Mesothelial cell of epicardium (in vitro differentiated cells): ENCODE results near the gene GSDMA. TPM values are rescaled to one million over a fixed set of nuclear protein-coding genes. Genes with fewer than 3 reads are reported as not detected.

Experiments used
- DNase-seq, 2 experiments: peaks; one replicate each; pipeline ENCODE4 v3.0.0; 2021; ENCODE audit warnings: low spot score in 2 of 2; ENCODE audit not compliant: unreplicated experiment in 2 of 2
- H3K27ac Mint-ChIP-seq: 2 replicates; pipeline ENCODE4 v1.8.0; 2021; ENCODE audit warnings: mixed read lengths
- H3K27me3 Mint-ChIP-seq: 2 replicates; pipeline ENCODE4 v1.8.0; 2021; ENCODE audit warnings: low read depth, mixed read lengths
- H3K36me3 Mint-ChIP-seq: 2 replicates; pipeline ENCODE4 v1.8.0; 2021; ENCODE audit warnings: mixed read lengths
- H3K4me1 Mint-ChIP-seq: 2 replicates; pipeline ENCODE4 v1.8.0; 2021; ENCODE audit warnings: mixed read lengths
- H3K4me3 Mint-ChIP-seq: 2 replicates; pipeline ENCODE4 v1.8.0; 2021; ENCODE audit warnings: mild to moderate bottlenecking, moderate library complexity, mixed read lengths
- H3K9me3 Mint-ChIP-seq: 2 replicates; pipeline ENCODE4 v1.8.0; 2021; ENCODE audit warnings: mixed read lengths
- CTCF ChIP-seq: fragments of 200-600 bp; sonication (generic); IDR thresholded peaks from one replicate; pipeline ENCODE4 v1.5.0; 2021; ENCODE audit warnings: antibody characterized with exemption; ENCODE audit not compliant: unreplicated experiment
- total RNA-seq: library from RNA; stranded (reverse); gene quantifications from 3 replicates; pipeline ENCODE4 v1.2.1, GENCODE V29; 2021

The GSDMA gene
- total RNA-seq, 1 donor from 2014 or later = not detected

GRCh38 chr17:40019140-40019991 lies 56.6 kb downstream of the GSDMA start:
- peaks cover 14% of the 10 kb centered on the region for H3K36me3 Mint-ChIP-seq
- no peaks in the 10 kb centered on the region for H3K27me3 Mint-ChIP-seq
- H3K9me3 Mint-ChIP-seq = no peaks in the 10 kb centered on the region
- peaks cover 8% of the 10 kb centered on the region for H3K4me1 Mint-ChIP-seq
- no peak for DNase-seq
- peak overlapping the region; percentile 64 for H3K27ac Mint-ChIP-seq
- H3K4me3 Mint-ChIP-seq = no peak overlapping the region
- TF ChIP-seq CTCF = no peak

- Mint-ChIP-seq H3K9me3 (no peaks in the 10 kb centered on the region), H3K36me3 (peaks cover 17% of the 10 kb centered on the region), H3K27ac (no peak overlapping the region), H3K27me3 (no peaks in the 10 kb centered on the region), H3K4me1 (peaks cover 8% of the 10 kb centered on the region), H3K4me3 (no peak overlapping the region)
- DNase-seq = no peak
- TF ChIP-seq CTCF = no peak
Observed at GRCh38 chr17:40020146-40020545, 57.3 kb downstream of the GSDMA start.

GRCh38 chr17:40021451-40021971 lies 58.7 kb downstream of the GSDMA start:
- no peak for TF ChIP-seq CTCF
- Mint-ChIP-seq H3K9me3 (no peaks in the 10 kb centered on the region), H3K36me3 (peaks cover 30% of the 10 kb centered on the region), H3K27me3 (no peaks in the 10 kb centered on the region), H3K27ac (no peak overlapping the region), H3K4me3 (no peak overlapping the region), H3K4me1 (peaks cover 12% of the 10 kb centered on the region)
- DNase-seq = no peak

GRCh38 chr17:40022497-40022896 lies 59.7 kb downstream of the GSDMA start:
- Mint-ChIP-seq H3K27me3 (no peaks in the 10 kb centered on the region), H3K9me3 (no peaks in the 10 kb centered on the region), H3K4me3 (no peak overlapping the region), H3K4me1 (peaks cover 12% of the 10 kb centered on the region), H3K36me3 (peaks cover 34% of the 10 kb centered on the region), H3K27ac (no peak overlapping the region)
- no peak for TF ChIP-seq CTCF
- DNase-seq = no peak

GRCh38 chr17:40022961-40023541 lies 60.2 kb downstream of the GSDMA start:
- TF ChIP-seq CTCF = no peak
- H3K27ac Mint-ChIP-seq = no peak overlapping the region
- H3K4me1 Mint-ChIP-seq = peaks cover 12% of the 10 kb centered on the region
- no peak for DNase-seq
- H3K27me3 Mint-ChIP-seq = no peaks in the 10 kb centered on the region
- no peaks in the 10 kb centered on the region for H3K9me3 Mint-ChIP-seq
- peaks cover 34% of the 10 kb centered on the region for H3K36me3 Mint-ChIP-seq
- no peak overlapping the region for H3K4me3 Mint-ChIP-seq
